IgD-negative memory B cell (primary cell): ENCODE measurements around the gene RNF180. TPM values are rescaled to one million over a fixed set of nuclear protein-coding genes. Genes with fewer than 3 reads are reported as not detected.

Experiments used
- H3K27ac Mint-ChIP-seq, 3 donors: one replicate each; pipeline ENCODE4 v1.8.0; 2020 to 2022; ENCODE audit warnings: mild to moderate bottlenecking in 3 of 3, mixed read lengths in 3 of 3, moderate library complexity in 1 of 3
- H3K27me3 Mint-ChIP-seq: one replicate; pipeline ENCODE4 v1.8.0; 2021; ENCODE audit warnings: mixed read lengths
- H3K36me3 Mint-ChIP-seq: one replicate; pipeline ENCODE4 v1.8.0; 2020; ENCODE audit warnings: mild to moderate bottlenecking, mixed read lengths
- H3K4me1 Mint-ChIP-seq, 3 donors: one replicate each; pipeline ENCODE4 v1.8.0; 2020 to 2022; ENCODE audit warnings: mixed read lengths in 3 of 3, mild to moderate bottlenecking in 1 of 3
- H3K4me3 Mint-ChIP-seq, 4 donors: one replicate each; pipeline ENCODE4 v1.8.0; 2020 to 2022; ENCODE audit warnings: mild to moderate bottlenecking in 4 of 4, mixed read lengths in 4 of 4, moderate library complexity in 3 of 4
- H3K9me3 Mint-ChIP-seq, 3 donors: one replicate each; pipeline ENCODE4 v1.8.0; 2020 to 2021; ENCODE audit warnings: mixed read lengths in 3 of 3, mild to moderate bottlenecking in 1 of 3
- polyA plus RNA-seq: library from polyadenylated mRNA; unstranded; fragments of 300-500 nt; fragmentation: Illumina TruSeq; gene quantifications from one replicate; pipeline ENCODE4 v1.2.3, GENCODE V29; 2021

The RNF180 gene, protein sequence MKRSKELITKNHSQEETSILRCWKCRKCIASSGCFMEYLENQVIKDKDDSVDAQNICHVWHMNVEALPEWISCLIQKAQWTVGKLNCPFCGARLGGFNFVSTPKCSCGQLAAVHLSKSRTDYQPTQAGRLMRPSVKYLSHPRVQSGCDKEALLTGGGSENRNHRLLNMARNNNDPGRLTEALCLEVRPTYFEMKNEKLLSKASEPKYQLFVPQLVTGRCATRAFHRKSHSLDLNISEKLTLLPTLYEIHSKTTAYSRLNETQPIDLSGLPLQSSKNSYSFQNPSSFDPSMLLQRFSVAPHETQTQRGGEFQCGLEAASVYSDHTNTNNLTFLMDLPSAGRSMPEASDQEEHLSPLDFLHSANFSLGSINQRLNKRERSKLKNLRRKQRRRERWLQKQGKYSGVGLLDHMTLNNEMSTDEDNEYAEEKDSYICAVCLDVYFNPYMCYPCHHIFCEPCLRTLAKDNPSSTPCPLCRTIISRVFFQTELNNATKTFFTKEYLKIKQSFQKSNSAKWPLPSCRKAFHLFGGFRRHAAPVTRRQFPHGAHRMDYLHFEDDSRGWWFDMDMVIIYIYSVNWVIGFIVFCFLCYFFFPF
- polyA plus RNA-seq, result not detected

DNA sequence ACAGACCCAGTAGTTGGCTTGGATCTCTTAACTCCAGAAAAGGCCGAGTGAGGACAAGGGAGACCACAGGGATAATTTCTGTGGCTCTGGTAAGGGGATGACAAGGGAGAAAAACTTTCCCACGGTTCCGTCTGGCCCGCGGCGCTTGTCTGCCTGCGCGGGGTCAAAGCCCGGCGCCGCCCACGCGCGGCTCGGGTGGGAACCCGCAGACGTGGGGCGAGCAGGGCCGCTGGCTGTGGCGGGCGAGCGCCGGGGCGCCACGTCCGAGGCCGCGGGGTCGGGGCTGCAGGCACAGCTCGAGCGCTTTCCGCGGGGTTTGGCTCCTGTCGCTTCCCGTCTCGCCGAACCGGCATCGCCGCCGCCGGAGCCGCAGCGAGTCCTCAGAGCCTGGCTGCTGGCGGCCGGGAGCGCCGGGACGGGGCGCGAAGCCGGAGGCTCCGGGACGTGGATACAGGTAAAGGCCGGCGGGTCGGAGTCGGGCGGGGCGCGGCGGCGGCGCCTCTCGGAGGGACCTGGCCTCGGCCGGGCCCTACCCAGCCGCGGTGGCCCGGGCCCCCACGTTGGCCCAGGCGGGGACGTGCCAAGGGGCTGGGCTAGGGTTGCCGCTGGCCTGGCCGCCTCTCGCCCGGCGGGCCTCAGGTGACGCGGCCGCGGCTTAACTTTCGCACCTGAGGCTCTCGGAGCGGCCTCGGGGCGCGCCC lies at the start of gene RNF180:
Gene RNF180, plus strand, starts transcription at position 344 of the 701 bp plus-strand sequence. CDS start 34,965 bp downstream, outside the sequence.
- Mint-ChIP-seq H3K4me3 (peak within 1 kb of the TSS in 3 of 4 donors; percentile 72 to 89 (median 74)), H3K4me1 (peaks cover 4 to 18% (median 9%) of the 10 kb centered on the region in 3 donors), H3K9me3 (peaks cover 0 to 6% (median 2%) of the 10 kb centered on the region in 3 donors), H3K36me3 (peaks cover 1% of the 10 kb centered on the region), H3K27me3 (peaks cover 21% of the 10 kb centered on the region), H3K27ac (no peak within 1 kb of the TSS)

DNA sequence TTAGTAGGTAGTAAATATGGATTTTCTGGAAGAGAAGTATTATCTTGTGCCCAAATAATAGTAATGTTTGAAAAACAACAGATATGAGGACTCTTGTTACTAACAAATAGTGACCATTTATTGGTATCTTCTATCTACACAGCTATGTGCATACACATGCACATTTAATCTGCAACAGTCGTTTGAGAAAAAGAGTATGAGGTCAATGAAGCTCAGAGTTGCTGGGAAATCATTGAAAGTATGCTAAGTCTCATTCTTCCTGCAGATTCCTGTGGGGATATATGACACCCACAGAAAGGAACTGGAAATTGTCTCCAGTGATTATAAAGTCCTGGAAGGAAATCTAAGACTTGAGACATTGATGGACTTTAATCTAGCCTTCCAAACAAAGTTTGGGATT lies 40.1 kb upstream of the RNF180 start:
- no peak overlapping the region for H3K4me3 Mint-ChIP-seq

DNA sequence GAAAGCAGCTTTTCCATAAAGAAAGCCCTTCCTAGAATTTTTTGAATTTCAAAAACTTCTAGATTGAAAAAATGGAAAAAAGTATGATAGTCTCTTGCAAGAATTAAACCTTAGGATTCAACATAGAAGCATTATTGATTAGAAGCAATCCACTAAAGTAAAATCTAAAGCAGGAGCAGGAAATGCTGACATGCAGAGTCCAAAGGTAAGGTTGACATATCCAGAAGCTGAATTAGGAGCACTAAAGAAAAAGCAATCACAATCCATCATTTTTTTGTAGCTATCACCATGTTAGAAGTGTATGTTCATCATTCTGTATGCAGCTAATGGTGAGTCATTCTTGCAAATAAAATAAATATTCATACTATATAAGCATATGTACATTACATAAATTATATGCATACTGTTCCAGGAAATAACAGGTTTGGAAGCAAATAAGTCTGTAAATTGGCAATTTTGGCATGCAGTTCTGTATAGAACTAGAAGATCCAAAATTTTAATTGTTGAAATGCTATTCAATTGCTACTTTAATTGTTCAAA lies 39.4 kb upstream of the RNF180 start:
- H3K27ac Mint-ChIP-seq, result no peak overlapping the region
- H3K36me3 Mint-ChIP-seq, result no peaks in the 10 kb centered on the region
- no peaks in the 10 kb centered on the region for H3K27me3 Mint-ChIP-seq
- no peak overlapping the region for H3K4me3 Mint-ChIP-seq
- peaks cover 0 to 2% (median 0%) of the 10 kb centered on the region in 3 donors for H3K9me3 Mint-ChIP-seq
- no peaks in the 10 kb centered on the region for H3K4me1 Mint-ChIP-seq

More for the DNA sequence above, 40.1 kb upstream of the RNF180 start:
- H3K9me3 Mint-ChIP-seq, result peaks cover 0 to 2% (median 0%) of the 10 kb centered on the region in 3 donors
- no peaks in the 10 kb centered on the region for H3K27me3 Mint-ChIP-seq
- H3K4me1 Mint-ChIP-seq, result no peaks in the 10 kb centered on the region
- no peaks in the 10 kb centered on the region for H3K36me3 Mint-ChIP-seq
- H3K27ac Mint-ChIP-seq, result no peak overlapping the region

DNA sequence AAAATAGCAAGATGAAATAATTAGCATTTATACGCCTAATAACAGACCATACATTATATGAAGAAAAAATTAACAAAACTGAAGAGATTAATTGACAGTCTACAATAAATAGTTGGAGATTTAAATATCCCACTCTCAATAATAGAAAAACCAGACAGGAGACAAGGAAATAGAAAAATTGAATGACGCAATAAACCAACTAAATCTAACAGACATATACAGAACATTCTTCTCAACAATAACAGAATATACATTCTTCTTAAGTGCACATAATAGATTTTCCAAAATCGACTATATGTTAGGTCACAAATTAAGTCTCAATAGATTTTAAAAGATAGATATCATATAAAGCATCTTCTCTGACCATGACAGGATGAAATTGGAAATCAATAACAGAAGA lies 25.6 kb upstream of the RNF180 start:
- Mint-ChIP-seq H3K4me1 (no peaks in the 10 kb centered on the region), H3K9me3 (peaks cover 0 to 6% (median 4%) of the 10 kb centered on the region in 3 donors), H3K27me3 (no peaks in the 10 kb centered on the region), H3K36me3 (no peaks in the 10 kb centered on the region), H3K4me3 (no peak overlapping the region), H3K27ac (no peak overlapping the region)

DNA sequence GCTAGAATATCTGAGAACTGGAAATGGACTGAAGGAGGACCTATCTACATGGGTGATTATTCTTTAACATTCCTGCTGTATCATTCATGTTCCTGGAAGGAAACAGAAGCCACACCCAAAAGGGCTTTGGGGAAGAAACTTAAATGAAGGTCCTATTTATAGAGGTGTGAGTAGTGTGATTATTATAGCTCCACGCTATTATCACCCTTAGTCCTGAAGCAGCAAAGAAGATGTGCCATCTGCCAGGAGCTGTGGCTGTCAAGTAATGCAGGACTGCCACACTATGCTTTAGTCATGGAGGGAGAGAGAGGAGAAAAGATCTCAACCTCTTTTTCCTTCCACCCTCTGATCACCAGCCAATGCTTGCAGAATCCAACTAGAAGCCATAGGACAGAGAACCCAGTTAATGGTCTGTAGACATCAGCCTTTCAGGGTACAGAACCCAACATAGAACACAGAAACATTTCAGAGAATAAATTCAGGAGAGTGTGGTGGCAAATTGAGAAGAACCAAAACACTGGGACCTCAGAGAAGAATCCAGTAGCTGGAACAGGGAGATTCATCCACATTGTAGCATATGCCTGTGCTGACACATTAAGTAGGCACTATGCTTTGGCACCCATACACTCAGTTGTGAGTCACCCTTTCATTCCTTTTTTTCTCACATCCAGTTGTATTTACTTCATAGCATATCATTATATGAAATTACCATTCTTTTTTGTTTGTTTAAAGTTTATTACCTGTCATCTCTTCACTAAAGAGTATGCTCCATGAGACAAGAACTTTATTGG lies 21.0 kb upstream of the RNF180 start:
- H3K27ac Mint-ChIP-seq, result no peak overlapping the region
- H3K4me3 Mint-ChIP-seq, result no peak overlapping the region
- H3K36me3 Mint-ChIP-seq, result no peaks in the 10 kb centered on the region
- H3K9me3 Mint-ChIP-seq, result peaks cover 0 to 4% (median 0%) of the 10 kb centered on the region in 3 donors
- no peaks in the 10 kb centered on the region for H3K4me1 Mint-ChIP-seq
- no peaks in the 10 kb centered on the region for H3K27me3 Mint-ChIP-seq

DNA sequence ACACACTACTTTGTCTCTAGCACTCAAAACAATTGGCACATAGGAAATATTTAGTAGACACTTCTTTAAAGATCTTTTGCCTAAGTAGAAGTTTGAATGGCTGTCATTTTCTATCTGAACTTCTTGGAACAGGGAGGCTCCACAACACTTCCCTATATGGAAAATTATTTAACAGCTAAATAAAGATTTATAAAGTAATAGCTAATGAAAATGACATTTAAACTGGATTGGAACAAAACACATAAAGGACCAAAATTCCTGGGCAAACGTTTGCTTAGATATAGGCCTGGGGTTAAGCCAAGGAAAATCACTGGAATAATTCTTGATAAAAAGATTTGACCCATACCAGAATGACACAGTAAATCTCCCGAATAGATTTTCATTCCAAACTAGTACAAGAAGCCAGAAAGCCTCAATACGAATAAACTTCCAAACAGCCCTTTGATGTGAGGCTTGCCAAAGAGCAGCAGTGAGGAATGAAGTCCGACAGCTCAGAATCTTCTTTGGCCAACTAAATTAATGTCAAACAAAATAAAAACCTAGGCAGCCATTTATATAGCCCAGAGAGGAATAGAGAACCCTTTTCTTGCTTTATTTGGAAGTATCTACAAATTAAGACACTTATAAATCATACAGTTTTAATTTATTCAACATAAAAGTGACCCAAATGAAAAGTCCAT lies 20.3 kb upstream of the RNF180 start:
- Mint-ChIP-seq H3K36me3 (no peaks in the 10 kb centered on the region), H3K27ac (no peak overlapping the region), H3K9me3 (no peaks in the 10 kb centered on the region), H3K27me3 (no peaks in the 10 kb centered on the region), H3K4me1 (no peaks in the 10 kb centered on the region), H3K4me3 (no peak overlapping the region)

DNA sequence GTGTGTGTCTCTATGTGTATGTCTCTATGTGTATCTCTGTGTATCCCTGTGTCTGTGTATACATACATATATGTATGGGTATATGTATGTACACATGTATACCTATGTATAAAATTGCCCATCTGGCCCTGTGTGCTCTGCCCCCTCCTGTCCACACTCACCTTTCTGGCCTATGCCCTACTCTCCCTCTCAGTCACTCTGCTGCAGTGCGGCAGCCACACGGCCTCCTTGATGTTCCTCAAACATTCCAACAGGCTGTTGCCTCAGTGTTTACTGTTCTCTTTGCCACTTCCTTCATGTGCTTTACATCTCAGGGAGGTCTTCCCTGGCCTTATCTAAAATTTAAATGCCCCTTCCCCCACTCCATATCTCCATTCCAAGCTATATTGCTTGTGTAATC lies 18.3 kb upstream of the RNF180 start:
- H3K36me3 Mint-ChIP-seq, result no peaks in the 10 kb centered on the region
- no peak overlapping the region for H3K4me3 Mint-ChIP-seq
- H3K27me3 Mint-ChIP-seq, result no peaks in the 10 kb centered on the region
- H3K9me3 Mint-ChIP-seq, result peaks cover 0 to 2% (median 1%) of the 10 kb centered on the region in 3 donors
- H3K4me1 Mint-ChIP-seq, result no peaks in the 10 kb centered on the region
- no peak overlapping the region for H3K27ac Mint-ChIP-seq

DNA sequence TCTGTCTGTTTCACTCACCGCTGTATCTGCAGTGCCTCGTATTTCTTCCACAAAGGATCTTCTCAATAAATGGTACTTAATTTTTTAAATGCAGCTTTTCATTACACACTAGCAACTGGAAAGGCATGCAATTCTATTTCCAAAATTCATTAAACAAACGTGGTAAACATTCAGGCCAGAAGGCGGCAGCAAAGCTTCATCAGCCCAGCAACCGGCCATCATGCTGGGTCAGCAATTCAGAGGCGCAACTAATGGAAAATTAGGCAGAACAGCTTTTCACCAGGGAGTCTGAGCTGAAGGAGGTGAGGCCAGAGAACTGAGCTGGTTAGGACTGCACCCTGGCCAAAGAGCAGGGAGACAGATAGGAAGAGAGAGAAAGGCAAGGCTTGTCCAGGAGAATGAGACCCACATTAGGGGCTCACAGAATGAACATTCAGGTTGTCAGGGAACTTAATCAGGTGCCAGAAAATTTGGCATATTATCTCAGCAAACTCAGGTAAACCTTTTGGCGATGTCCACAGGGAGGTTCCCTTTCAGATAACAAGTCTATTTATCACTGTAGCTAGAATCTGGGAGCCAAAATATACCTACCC lies 17.7 kb upstream of the RNF180 start:
- Mint-ChIP-seq H3K4me3 (no peak overlapping the region), H3K36me3 (no peaks in the 10 kb centered on the region), H3K27me3 (no peaks in the 10 kb centered on the region), H3K27ac (no peak overlapping the region), H3K4me1 (no peaks in the 10 kb centered on the region), H3K9me3 (peaks cover 0 to 4% (median 1%) of the 10 kb centered on the region in 3 donors)

DNA sequence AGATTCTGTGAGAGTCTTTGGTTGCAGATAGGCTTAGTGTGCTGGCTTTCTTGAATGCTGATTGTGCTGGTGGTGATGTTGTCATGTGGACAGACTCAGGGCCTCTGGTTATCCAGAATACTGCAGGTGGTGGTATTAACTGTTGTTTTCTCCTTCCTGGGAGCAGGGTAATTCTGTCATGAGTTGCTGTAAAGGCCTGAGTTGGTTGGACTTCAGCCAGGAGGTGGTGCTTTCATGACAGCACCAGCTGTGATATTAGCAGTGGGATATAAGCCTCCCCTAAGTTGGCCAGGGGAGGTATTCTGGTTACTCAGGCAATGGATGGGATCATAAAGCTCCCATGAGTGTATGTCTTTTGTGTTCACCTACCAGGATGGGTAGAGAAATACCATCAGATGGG lies 16.4 kb upstream of the RNF180 start:
- Mint-ChIP-seq H3K27me3 (no peaks in the 10 kb centered on the region), H3K4me3 (no peak overlapping the region), H3K36me3 (no peaks in the 10 kb centered on the region), H3K4me1 (no peaks in the 10 kb centered on the region), H3K27ac (no peak overlapping the region), H3K9me3 (peaks cover 0 to 8% (median 3%) of the 10 kb centered on the region in 3 donors)

DNA sequence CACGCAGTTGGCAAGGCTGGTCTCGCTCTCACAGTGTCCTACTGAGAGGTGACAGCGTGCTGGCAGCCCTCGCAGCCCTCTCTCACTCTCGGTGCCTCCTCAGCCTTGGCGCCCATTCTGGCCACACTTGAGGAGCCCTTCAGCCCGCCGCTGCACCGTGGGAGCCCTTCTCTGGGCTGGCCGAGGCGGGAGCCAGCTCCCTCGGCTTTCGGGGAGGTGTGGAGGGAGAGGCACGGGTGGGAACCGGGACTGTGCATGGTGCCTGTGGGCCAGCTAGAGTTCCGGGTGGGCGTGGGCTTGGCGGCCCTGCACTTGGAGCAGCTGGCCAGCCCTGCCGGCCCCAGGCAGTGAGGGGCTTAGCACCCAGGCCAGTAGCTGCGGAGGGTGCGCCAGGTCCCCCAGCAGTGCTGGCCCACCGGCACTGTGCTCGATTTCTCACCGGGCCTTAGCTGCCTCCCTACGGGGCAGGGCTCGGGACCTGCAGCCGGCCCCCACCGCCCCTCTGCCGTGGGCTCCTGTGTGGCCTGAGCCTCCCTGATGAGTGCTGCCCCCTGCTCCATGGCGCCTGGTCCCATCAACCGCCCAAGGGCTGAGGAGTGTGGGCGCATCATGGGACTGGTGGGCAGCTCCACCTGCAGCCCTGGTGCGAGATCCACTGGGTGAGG lies 15.7 kb upstream of the RNF180 start:
- Mint-ChIP-seq H3K4me1 (no peaks in the 10 kb centered on the region), H3K9me3 (peaks cover 0 to 9% (median 3%) of the 10 kb centered on the region in 3 donors), H3K27ac (no peak overlapping the region), H3K27me3 (peaks cover 2% of the 10 kb centered on the region), H3K36me3 (no peaks in the 10 kb centered on the region), H3K4me3 (no peak overlapping the region)

DNA sequence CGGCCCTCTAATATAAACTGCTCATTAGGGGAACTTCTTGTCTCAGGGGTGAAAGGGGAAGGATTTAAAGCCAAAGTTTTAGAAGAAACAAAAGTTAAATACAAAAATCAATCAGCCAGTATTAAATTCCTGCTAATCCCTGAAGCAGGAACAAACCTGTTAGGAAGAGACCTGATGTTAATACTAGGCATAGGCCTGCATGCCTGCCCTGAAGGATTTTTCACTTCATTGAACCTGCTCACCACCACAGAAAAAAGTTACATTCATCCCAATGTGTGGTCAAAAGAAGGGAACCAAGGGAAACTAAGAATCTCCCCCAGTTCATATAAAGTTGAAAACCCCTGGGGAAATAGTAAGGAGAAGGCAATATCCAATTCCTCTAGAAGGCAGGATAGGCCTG lies 9.4 kb upstream of the RNF180 start:
- no peak overlapping the region for H3K4me3 Mint-ChIP-seq
- H3K27ac Mint-ChIP-seq, result no peak overlapping the region
- H3K9me3 Mint-ChIP-seq, result peaks cover 0 to 9% (median 3%) of the 10 kb centered on the region in 3 donors

DNA sequence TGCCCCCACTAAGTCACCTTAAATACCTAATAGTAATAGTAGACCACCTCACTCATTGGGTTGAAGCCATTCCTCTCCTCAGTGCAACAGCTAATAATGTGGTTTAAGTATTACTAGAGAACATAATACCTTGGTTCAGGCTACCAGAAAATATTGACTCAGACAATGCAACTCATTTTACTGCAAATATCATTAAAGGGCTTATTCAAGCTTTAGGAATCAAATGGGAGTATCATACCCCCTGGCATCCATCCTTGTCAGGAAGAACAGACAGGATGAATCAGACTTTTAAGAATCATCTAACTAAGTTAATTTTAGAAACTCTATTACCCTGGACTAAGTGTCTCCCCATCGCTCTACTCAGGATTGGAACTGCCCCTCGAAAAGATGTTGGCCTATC lies 6.8 kb upstream of the RNF180 start:
- Mint-ChIP-seq H3K27ac (no peak overlapping the region), H3K36me3 (no peaks in the 10 kb centered on the region), H3K4me1 (peaks cover 4 to 10% (median 8%) of the 10 kb centered on the region in 3 donors), H3K4me3 (no peak overlapping the region), H3K9me3 (peaks cover 2 to 4% (median 3%) of the 10 kb centered on the region in 3 donors), H3K27me3 (peaks cover 6% of the 10 kb centered on the region)

More for the DNA sequence above, 9.4 kb upstream of the RNF180 start:
- H3K36me3 Mint-ChIP-seq, result no peaks in the 10 kb centered on the region
- H3K27me3 Mint-ChIP-seq, result peaks cover 2% of the 10 kb centered on the region
- H3K4me1 Mint-ChIP-seq, result peaks cover under 1 to 4% (median under 1%) of the 10 kb centered on the region in 3 donors

DNA sequence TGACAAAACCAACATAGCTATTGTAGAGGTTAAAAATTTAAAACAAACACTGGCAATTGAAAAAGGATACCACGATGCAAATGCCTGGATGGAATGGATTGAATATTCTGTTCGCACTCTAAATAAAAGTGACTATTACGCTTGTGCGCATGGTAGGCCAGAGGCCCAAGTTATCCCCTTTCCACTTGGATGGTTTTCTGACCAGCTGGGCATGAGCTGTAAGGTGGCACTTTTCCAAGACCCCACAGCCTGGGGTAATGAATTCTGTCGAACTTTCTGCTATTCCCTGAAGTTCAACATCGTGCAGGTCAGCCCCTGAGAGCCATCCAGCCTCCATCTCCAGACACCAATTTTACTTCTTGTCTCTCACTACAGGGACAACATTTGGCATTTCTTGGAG lies 5.4 kb upstream of the RNF180 start:
- Mint-ChIP-seq H3K27ac (no peak overlapping the region), H3K27me3 (peaks cover 10% of the 10 kb centered on the region), H3K4me1 (peaks cover 4 to 12% (median 9%) of the 10 kb centered on the region in 3 donors), H3K36me3 (peaks cover 1% of the 10 kb centered on the region), H3K4me3 (no peak overlapping the region), H3K9me3 (peaks cover 0 to 4% (median 3%) of the 10 kb centered on the region in 3 donors)
